Adrenal gland (tissue), 12 donors: Measurements from ENCODE around the gene PCGF2. TPM values are rescaled to one million over a fixed set of nuclear protein-coding genes. Genes with fewer than 3 reads are reported as not detected.

Source experiments
- DNase-seq, 7 donors: peaks; one replicate each; pipeline ENCODE4 v3.0.0-alpha.2; 2019 to 2020
- H3K27ac ChIP-seq, 5 donors: fragments of 200-600 bp; sonication (generic) in 4 of 5; 1 replicate in 3 of 5; 2 replicates in 2 of 5; pipeline versions ENCODE4 v1.5.1 to v1.8.0; 2016 to 2020; ENCODE audit warnings: mild to moderate bottlenecking in 1 of 5
- H3K27me3 ChIP-seq: fragments of 200-600 bp; 2 replicates; pipeline ENCODE4 v1.8.0; 2021
- H3K36me3 ChIP-seq, 2 donors: fragments of 200-600 bp; replicated peaks in 1 of 2; 1 replicate in 1 of 2; 2 replicates in 1 of 2; pipeline versions ENCODE4 v1.5.1 to v1.8.0; 2018 to 2022
- H3K4me1 ChIP-seq, 2 donors: fragments of 200-600 bp; replicated peaks in 1 of 2; 1 replicate in 1 of 2; 2 replicates in 1 of 2; pipeline versions ENCODE4 v1.5.1 to v1.8.0; 2018 to 2021
- H3K4me3 ChIP-seq, 4 donors: fragments of 200-600 bp; sonication (generic) in 3 of 4; one replicate each; pipeline ENCODE4 v1.5.1; 2016 to 2018
- H3K9me3 ChIP-seq, 3 donors: fragments of 200-600 bp; sonication (generic) in 1 of 3; replicated peaks in 1 of 3; 1 replicate in 2 of 3; 2 replicates in 1 of 3; pipeline versions ENCODE4 v1.5.1 to v1.8.0; 2016 to 2021
- POLR2A ChIP-seq, 2 donors: fragments of 450-650 bp; IDR thresholded peaks; one replicate each; pipeline ENCODE4 v1.6.1; 2017; ENCODE audit warnings: antibody characterized with exemption in 2 of 2, mild to moderate bottlenecking in 2 of 2, moderate library complexity in 1 of 2
- WGBS, 4 donors: extraction: QIAGEN DNeasy Blood & Tissue Kit in 2 of 4; methylation state at CpG; one replicate each; pipeline versions ENCODE4 v1.1.5 to v1.1.7; 2013 to 2017; 5-methylcytosine and 5-hydroxymethylcytosine counted together
- intact Hi-C, 2 donors: fragments of 100-400 bp; cut with DNase I; formaldehyde crosslinking; loops; one replicate each; pipeline versions ENCODE4 v1.14.1 to v1.15.0; 2022 to 2023
- polyA plus RNA-seq, 3 donors: library from polyadenylated mRNA; stranded (reverse); fragments of 200-250 nt in 2 of 3; fragments of 350-450 nt in 1 of 3; fragmentation: Illumina TruSeq in 1 of 3; extraction: RNeasy Lipid Tissue Mini Kit (QIAGEN cat#74804) in 1 of 3; gene quantifications; one replicate each; pipeline ENCODE4 v1.2.3, GENCODE V29; 2013 to 2014
- total RNA-seq, 9 donors: library from RNA; depleted of rRNA in 4 of 9; stranded (reverse); fragments of >200 nt in 4 of 9; fragments of 120-200 nt in 1 of 9; fragmentation: NEBNext Ultra II Directional in 1 of 9; extraction: Animal tissue kit (Norgen Biotek cat#: 25700) in 1 of 9; gene quantifications; one replicate each; pipeline versions ENCODE4 v1.1.0 to v1.2.4, GENCODE V29; 2013 to 2023
- TF ChIP-seq, protein P1 (sequence below), 6 experiments: fragments of 450-650 bp in 4 of 6; fragments of 200-600 bp in 2 of 6; sonication (generic) in 1 of 6; IDR thresholded peaks; 1 replicate in 5 of 6; 2 replicates in 1 of 6; pipeline versions ENCODE4 v1.5.1 to v1.8.0; 2016 to 2021; ENCODE audit warnings: antibody characterized with exemption in 6 of 6, mild to moderate bottlenecking in 2 of 6, moderate library complexity in 1 of 6
- donor health status: healthy with polysubstance abuse.
- donor health status: Bipolar disorder and iron deficiency.
- donor health status: DM: yes; HTN: yes; CAD: no.
- donor health status: DM: no; HTN: no; CAD: no.
- donor health status: DM: no; HTN: no; CAD: no.
- donor health status: DM: yes; HTN: yes; CAD: no.

Gene PCGF2
- total and polyA plus RNA-seq, 12 donors: 7.4 to 233 (median 38.9) TPM

DNA sequence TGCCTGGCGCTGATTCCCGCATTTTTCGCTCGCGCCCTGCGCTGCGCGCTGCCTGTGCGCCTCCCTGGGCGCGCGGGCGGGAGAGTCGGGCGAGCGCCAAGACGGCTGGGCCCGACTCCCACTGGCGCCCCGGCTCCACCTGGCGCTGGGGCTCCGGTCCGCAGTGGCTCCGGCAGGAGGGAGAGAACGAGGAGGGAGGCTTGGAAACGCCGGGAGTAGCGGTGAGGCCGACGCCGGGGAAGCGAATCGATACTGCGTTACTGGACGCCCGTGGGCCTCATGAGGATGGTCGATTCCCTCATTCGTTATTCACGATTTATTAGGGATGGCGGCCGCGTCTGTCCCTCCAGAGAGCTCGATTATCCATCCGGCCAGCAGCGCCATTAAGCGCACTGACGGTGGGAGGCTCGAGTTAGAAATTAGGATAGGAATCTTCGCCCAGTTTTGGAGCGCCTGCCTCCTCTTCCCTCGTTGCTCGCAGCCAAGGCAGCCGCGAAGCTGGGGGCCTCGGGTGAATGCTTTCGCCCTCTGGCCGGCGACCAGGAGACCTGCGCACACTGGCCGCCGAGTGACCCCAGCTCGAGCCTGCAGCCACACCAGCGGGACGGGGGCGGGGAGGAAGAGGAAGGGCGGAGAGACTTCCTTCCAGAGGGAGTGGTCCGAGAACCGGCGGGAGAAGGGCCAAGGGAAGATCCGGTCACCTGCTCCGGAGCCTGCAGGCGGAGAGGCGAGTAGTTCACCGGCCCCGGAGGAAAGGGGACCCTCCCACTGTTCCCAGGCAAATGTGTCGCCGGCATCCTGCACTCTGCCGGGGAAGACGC is 1.3 kb upstream of the PCGF2 start:
- Histone ChIP-seq H3K4me3 (peak overlapping the region in 3 of 4 donors; percentile 13 to 97 (median 74)), H3K9me3 (no peaks in the 10 kb centered on the region), H3K27ac (peak overlapping the region; percentile 67 to 91 (median 81)), H3K36me3 (peaks cover 0 to 3% of the 10 kb centered on the region in 2 donors), H3K4me1 (peaks cover 39 to 54% of the 10 kb centered on the region in 2 donors), H3K27me3 (no peaks in the 10 kb centered on the region)
- TF ChIP-seq POLR2A (IDR thresholded peaks at IDR 0.05): peak; percentile 36 to 72
- TF ChIP-seq, protein P1, sequence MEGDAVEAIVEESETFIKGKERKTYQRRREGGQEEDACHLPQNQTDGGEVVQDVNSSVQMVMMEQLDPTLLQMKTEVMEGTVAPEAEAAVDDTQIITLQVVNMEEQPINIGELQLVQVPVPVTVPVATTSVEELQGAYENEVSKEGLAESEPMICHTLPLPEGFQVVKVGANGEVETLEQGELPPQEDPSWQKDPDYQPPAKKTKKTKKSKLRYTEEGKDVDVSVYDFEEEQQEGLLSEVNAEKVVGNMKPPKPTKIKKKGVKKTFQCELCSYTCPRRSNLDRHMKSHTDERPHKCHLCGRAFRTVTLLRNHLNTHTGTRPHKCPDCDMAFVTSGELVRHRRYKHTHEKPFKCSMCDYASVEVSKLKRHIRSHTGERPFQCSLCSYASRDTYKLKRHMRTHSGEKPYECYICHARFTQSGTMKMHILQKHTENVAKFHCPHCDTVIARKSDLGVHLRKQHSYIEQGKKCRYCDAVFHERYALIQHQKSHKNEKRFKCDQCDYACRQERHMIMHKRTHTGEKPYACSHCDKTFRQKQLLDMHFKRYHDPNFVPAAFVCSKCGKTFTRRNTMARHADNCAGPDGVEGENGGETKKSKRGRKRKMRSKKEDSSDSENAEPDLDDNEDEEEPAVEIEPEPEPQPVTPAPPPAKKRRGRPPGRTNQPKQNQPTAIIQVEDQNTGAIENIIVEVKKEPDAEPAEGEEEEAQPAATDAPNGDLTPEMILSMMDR (IDR thresholded peaks at IDR 0.05): no peak
- WGBS, 4 donors: 0 to 1% (median 1%) methylated on average over 4 to 79 of the region's 79 CpGs
- intact Hi-C loops: no loop called here
- peak; percentile 82 to 95 (median 93) for DNase-seq

DNA sequence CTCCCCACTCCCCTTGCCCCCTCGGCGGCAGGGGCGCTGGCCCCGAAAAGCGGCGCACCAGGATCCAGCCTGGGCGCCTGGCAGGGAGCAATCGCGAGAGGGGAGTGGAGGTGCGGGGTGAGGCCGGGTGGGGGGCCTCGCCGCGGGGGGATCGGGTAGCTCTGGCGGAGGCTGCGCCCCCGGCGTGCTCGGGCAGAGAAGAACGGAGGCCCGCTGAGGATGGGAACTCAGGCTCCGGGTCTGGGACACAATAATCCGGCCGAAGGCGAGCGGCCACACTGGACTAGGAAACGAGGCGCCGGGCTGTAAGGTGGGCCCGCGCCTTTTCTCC is 721 bp upstream of the PCGF2 start:
- no peaks in the 10 kb centered on the region for H3K27me3 ChIP-seq
- H3K36me3 ChIP-seq: no peaks in the 10 kb centered on the region
- 0 to 1% (median 0%) methylated on average over 2 to 32 of the region's 32 CpGs; no CpG with 5 or more reads in 1 of the 4 donors for WGBS, 4 donors
- H3K4me3 ChIP-seq: peak overlapping the region in 3 of 4 donors; percentile 13 to 97 (median 74)
- no peaks in the 10 kb centered on the region for H3K9me3 ChIP-seq
- DNase-seq: peak in 2 of 7 donors; percentile 51 to 63
- peaks cover 36 to 49% of the 10 kb centered on the region in 2 donors for H3K4me1 ChIP-seq
- TF ChIP-seq POLR2A (IDR thresholded peaks at IDR 0.05): no peak
- TF ChIP-seq, protein P1 (IDR thresholded peaks at IDR 0.05): no peak
- peak overlapping the region; percentile 67 to 91 (median 81) for H3K27ac ChIP-seq
- intact Hi-C loops: no loop called here

DNA sequence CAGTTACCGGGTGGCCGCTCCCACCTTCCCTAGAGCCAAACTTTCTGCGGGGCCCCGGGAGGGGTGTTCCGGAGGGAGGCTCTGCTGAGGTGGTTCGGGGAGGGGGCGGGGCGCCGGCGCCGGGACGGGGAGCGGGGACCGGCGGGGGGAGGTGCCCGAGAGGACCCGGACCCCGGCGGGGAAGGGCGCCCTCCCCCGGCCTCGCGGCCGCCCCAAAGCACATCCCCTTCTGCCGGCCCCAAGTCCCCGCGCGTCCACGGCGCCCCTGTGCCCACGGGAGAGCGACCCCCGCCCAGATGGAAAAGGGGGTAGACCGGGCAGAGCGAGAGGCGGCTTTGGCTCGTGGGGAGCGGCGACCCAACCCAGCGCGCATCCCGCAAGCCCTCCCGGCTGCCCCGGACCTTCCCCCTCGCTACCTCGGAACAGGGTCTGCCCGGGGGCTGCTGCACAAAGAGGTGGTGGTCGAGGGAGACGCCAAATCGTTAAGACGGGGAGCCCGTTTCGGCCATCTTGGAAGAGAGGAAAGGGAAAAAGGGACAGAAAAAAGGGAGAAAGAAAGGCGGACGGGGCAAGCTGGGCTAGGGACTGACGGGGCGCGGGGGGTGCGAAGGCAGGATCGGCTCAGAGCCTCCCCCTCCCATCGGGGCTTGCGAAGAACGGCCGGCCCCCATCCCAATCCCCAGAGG is 530 bp downstream of the PCGF2 start:
- intact Hi-C loops: no loop called here
- H3K27me3 ChIP-seq: no peaks in the 10 kb centered on the region

More for the DNA sequence above, 530 bp downstream of the PCGF2 start:
- Histone ChIP-seq H3K4me3 (peak overlapping the region; percentile 53 to 97 (median 82)), H3K36me3 (no peaks in the 10 kb centered on the region), H3K27ac (peak overlapping the region; percentile 6 to 91 (median 67)), H3K9me3 (no peaks in the 10 kb centered on the region), H3K4me1 (peaks cover 30 to 48% of the 10 kb centered on the region in 2 donors)
- TF ChIP-seq, protein P1 (IDR thresholded peaks at IDR 0.05): peak in 2 of 6 experiments; percentile 10 to 15
- TF ChIP-seq POLR2A (IDR thresholded peaks at IDR 0.05): no peak
- WGBS, 4 donors: 1 to 3% (median 2%) methylated on average over 20 to 64 of the region's 64 CpGs
- peak in 5 of 7 donors; percentile 46 to 69 (median 60) for DNase-seq
